HK-2 (cell line): ENCODE measurements around the gene WDR47.

Experiments used
- DNase-seq: peaks from one replicate; pipeline ENCODE4 v3.0.0-alpha.2; 2018; ENCODE audit not compliant: unreplicated experiment

The WDR47 gene

DNA sequence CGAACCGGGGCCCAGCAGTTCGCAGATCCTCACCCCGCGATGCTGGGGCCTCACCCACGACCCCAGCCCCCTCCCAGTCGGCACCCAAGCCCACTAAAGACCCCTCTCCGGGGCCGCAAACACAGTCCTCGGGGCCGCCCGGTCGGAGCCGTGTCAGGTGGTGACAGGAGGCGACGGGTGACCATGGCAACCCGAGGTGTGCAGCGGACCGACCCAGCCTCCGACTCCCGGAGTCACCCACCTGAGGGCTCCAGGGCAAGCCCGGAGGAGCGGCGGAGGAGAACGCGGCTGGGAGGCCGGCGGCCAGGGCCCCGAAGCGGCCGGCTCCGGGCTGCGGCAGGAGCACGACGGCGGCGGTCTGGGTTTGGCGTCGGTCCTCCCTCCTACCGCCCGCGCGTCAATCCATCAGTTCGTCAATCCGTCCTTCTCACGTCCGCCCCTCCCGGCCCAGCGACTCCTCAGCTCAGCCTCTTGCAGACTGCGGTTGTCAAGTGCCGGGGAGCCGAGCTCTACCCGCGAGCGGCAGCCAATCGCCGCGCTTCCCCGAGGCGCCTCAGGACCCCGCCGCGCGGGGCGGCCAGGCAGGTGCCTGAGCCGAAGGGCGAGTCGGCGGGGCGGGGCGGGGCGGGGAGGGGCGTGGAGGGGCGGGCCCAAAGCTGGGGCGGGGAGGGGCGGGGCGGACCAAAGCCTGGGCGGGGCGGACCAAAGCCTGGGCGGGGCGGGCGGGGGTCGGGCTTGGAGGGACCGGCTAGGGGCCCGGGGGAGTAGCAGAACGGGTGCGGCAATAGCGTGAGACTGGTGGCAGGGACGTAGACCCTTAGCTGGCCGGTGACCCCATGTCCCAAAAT is at the start of gene WDR47:
WDR47 (minus strand) TSS at position 482 of the 848 bp plus-strand sequence. CDS start 18,590 bp downstream, outside the sequence.
- peak; percentile 97 for DNase-seq

DNA sequence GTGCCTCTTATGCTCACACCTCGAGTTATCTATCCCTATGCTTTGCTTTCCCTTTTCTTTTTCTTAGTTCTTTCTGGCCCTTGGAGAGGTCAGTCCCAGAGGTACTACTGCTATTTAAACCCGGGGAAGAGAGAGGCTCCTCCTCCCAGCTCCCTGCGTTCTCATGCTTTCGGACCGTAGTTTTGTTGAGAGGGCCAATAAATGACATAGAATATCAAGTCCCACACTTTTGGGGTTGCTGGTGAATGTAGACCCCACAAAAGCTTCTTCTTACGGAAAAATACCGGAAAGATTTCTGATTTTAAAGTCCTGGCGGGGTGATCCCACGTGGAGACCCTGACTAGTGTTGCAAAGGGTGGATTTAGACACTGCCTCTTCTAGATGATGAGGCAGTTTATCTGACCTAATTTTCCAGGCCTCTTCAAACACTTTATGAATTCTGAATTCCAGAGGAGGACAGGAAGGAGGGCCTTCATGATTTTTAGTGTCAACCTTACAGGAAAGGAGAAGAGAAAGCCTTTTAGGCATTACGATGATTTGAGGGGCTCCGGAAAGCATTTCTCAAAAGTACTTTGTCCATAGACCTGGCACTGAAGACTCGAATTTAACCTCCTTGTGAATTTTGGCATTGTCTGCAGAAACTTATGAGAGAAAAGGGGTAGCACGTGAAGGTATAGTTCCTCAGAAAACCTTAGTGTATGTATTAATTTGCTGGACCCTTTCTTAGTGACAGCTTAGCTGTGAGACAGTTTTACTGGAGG is 49.4 kb upstream of the WDR47 start:
- DNase-seq, result no peak

DNA sequence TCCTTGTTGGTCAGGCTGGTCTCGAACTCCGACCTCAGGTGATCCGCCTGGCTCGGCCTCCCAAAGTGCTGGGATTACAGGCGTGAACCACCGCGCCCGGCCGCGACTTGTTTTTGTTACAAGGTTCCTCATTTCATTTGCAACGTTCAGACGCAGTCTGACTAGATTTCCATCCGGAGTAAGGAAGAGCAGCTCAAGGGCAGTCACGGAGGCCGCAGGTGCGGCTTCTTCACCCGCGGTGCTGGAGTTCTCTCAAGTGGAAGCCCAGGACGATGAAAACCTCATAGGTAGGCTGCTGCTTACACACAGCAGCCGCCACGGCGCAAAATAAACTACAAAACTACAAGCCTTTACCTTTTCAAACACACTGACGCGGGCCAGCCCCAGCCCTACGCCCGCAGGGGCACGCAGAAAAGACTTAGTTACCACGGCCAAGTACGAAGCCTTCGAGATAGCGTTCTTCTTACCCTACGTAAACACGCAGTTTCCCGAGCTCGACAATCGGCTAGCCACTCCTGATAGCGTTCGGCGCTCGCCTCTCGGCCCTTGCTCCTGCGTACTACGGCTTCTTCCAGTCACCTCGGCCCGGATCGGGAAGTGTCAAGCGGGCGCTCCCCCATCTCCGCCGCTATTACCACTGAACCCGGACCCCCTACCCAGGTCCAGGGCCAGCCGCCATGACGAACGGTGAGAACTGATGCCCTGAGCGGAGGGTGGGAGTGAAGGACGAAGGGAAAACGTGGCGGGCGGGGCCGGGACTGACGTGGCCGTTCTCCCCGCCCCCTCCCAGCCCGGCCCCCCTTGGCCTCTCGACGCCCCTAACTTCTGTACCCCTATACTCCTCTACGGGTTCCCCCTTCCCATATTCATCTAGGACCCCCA is 48.5 kb upstream of the WDR47 start, which contains the start of gene TMEM167B:
TMEM167B (plus strand) TSS at position 569 of the 882 bp plus-strand sequence; CDS start at position 678, 109 bp downstream.
- peak; percentile 90 for DNase-seq

DNA sequence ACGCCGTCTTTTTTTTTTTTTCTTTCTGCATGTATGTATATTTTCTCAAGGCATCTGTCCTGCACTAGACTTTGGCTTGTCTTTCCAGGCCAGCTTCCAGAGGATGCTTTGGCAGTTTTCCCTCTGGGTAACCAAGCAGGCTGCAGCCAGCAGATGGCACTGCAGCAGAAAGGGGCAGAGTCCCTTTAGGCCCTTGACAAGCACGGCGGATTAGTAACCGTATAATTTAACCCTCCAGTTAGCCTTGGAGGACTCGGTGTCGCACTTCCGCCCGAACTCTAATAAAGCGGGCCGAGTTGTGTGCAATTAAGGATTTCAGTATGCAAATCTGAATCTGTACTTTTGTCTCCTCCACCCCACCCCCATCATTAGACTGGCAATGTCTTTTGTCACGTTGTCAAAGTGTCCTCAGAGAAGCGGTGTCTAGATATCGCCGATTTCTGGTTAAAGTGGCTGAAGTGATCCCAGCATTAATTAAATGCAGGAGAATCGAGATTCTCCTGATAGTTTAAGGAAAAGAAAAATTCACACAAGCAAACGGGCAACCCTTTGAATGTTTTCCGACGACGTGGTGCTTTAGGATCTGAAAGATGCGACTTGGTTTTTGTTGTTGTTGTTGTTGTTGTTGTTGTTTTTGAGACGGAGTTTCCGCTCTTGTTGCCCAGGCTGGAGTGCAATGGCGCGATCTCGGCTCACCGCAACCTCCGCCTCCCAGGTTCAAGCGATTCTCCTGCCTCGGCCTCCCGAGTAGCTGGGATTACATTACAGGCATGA is 47.5 kb upstream of the WDR47 start:
- peak; percentile 67 for DNase-seq

DNA sequence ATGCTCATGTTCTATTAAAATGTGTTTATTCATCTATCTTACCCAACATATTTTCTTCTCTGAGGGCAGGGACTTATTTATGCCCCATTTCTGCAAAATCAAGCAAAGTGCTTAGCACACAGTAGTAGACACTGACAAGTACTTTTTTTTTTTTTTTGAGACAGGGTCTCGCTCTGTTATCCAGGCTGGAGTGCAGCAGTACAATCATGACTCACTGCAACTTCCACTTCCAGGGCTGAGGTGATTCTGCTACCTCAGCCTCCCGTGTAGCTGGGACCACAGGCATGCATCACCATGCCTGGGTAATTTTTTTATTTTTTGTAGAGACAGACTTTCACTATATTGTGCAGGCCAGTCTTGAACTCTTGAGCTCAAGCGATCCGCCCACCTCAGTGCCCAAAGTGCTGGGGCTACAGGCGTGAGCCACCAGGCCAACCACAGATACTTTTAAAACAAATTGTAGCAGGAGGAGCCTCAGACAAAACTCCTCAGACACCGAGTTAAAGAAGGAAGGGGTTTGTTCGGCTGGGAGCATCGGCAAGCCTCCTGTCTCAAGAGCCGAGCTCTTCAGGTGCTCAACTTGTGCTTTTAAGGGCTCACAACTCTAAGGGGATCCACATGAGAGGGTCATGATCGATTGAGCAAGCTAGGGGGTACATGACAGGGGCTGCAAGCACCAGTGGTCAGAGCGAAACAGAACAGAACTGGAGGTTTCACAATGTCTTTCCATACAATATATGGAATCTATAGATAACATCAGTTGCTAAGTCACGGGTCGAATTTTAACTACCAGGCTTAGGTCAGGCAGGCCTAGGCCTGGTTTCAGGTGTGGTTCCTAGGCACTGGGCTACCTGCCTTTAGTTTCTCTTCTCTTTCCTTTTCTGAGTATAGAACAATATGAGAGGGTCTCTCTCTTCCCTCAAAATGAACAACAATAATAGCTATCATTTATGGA is 42.9 kb upstream of the WDR47 start:
- peak; percentile 59 for DNase-seq

DNA sequence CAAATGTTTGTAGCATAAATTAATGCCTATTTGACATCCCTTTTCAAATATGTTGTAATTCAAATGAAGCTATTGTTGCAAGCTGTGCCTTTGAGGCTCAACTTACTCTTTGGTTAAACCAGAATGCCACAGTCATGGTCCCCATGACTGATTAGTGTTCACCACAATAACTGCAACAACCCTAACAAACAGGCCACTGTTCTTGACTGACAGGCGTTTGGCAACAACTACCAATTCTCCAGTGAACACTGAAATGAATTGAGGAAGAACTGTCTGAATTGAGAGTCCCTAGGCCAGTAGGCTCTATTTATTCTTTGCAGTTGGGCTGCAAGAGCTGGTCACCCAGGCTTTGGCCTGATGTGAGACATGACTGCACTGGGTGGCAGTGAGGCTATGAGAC is 42.0 kb upstream of the WDR47 start:
- no peak for DNase-seq

DNA sequence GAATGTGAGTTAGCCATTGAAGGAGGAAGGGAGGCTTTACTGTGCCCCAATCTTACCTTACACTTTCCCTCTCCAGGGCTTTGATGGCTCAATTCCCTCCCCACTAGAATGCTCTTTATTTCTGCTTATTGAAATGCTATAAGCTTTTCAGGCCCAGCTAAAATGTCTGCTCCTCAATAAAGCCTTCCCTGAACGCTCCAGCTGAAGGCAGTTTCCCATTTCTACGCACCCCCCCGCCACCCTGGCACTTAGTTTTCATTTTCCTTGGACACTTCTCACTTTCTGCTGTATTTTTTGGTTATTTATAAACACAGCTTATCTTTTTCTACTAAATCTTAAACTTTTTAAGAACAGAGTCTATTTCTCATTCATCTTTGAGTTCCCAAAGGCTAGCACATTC is 41.6 kb upstream of the WDR47 start:
- no peak for DNase-seq

DNA sequence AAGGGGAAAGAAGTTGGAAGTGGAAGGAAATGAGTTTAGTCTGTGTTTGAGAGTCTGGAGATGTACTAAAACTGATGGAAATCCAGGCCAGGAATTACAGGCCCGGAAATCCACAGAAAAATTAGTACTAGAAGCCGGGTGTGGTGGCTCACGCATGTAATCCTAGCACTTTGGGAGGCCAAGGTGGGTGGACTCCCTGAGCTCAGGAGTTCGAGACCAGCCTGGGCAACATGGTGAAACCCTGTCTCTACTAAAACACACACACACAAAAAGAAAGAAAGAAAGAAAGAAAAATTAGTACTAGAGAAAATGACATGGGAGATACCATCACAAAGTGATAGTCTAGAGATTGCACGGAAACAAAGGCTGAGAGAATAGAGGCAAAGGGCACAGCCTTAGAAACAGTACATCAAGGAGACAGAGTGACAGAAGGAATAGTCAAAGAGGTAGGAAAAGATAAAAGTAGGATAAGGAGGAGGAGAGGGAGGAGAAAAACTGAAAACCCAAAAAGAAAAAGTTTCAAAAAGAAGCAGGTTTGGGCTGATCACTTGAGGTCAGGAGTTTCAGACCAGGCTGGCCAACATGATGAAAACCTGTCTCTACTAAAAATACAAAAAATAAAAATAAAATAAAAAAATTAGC is 38.7 kb upstream of the WDR47 start:
- no peak for DNase-seq

DNA sequence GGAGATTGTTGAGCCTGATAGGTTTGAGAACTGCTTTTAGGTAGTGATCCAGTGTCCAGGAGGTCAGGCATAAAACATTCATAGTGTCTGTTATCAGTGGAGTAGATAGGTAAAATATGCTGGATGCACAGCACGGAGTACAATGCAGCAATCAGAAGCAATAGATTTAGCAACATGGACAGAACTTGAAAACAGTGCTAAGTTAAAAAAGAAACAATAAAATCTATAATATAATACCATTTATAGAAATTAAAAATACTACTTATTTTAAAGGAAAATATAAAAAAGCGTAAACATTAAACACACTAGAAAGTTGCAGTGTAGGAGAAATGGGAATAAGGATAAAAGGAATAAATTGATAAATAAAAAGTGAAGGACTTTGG is 37.3 kb upstream of the WDR47 start:
- DNase-seq, result no peak

DNA sequence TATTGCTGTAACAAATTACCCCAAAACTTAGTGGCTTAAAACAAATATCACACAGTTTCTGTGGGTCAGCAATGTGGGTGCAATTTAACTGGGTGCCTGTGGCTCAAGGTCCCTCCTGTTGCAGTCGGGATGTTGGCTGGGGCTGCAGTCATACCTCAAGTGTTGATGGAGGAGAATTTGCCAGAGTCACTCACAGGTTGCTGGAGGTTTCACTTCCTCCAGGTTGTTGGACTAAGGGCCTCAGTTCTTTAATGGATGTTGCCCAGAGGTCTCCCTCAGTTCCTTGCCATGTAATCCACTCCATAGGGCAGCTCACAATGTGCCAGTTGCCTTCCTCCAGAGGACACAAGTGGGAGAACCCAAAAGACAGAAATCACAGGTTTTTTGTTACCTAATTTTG is 36.4 kb upstream of the WDR47 start:
- no peak for DNase-seq

DNA sequence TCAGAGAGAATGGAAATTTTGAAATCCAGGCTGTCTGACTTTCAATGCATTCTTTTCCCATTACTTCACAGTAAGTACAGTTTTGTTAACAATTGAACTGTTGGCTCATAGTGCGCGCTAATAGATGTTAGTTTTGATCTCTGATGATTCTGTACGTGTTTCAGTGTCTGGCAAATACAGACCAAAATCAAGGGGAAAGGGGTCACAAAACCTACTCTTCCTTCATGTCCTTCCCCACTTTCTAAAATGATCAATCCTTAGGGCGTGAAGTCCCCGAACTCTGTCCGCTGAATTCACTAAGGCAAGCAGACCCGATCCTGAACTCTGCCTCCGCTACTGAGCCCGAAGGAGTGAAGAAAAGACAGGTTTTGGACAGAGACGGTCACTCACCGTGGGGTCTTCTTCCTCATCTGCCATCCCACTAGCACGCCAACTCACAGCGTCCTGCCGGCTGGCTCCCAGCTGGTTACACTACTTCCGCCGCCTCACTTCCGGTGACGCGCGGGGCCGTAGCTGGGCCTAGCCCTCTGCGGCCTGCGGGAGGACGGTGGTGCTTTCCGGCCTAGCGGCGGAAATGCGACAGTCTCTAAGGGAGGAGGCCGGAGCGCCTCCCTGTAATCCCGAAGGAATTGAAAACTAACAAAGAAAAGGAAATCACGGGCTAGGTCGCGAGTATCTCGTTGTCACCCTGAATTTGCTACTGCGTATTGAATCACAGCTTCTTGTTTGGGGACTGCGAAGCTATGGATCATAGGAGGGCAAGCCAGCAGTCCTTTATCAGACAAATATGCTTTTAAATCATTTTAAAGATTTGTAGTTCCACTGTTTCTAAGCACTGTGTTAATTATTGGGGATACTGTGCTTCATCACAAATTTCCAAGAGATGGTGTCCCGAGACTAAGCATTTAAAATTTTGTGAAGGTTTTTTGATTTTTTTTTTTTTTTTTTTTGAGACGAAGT is 33.9 kb upstream of the WDR47 start, which contains the start of gene TAF13:
TAF13 (minus strand) TSS at position 473 of the 960 bp plus-strand sequence; CDS start at position 417, 56 bp downstream.
- peak; percentile 93 for DNase-seq

DNA sequence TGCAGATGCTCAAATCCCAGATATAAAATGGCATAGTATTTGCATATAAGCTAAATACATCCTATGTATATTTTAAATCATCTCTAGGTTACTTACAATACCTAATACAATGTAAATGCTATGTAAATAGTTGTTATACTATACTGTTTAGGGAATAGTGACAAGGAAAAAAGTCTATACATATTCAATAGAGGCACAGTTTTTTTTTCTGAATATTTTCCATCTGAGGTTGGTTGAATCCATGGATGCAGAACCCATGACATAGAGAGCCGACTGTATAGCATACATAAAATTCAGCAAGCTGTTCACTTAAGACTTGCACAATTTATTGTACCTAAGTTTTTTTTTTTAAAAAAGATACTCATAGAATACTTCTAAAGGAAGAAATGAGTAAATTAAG is 27.4 kb upstream of the WDR47 start:
- no peak for DNase-seq

DNA sequence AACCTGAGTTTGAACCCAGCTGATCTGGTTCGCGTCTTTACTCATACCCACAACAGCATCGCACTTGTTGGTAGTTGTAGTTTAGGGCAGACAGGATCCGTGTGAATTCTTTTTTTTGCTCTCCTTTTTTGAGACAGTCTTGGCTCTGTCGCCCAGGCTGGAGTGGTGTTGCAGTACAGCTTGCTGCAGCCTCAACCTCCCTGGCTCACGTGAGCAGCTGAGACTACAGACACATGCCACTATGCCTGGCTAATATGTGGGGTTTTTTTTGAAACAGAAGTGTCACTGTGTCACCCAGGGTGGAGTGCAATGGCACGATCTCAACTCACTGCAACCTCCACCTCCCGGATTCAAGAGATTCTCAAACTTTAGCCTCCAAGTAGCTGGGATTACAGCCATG is 26.0 kb upstream of the WDR47 start:
- no peak for DNase-seq

DNA sequence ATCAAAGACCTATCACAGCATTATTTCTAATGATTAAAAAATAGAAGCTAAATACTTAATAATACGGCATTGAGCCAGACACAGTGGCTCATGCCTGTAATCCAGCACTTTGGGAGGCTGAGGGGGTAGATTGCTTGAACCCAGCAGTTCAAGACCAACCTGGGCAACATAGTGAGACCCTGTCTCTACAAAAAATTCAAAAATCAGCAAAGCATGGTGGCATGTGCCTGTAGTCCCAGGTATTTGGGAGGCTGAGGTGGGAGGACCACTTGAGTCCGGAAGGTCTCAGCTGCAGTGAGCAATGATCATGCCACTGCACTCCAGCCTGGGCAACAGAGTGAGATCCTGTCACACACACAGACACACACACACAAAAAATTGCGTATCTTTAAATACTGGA is 23.2 kb upstream of the WDR47 start:
- DNase-seq, result no peak

DNA sequence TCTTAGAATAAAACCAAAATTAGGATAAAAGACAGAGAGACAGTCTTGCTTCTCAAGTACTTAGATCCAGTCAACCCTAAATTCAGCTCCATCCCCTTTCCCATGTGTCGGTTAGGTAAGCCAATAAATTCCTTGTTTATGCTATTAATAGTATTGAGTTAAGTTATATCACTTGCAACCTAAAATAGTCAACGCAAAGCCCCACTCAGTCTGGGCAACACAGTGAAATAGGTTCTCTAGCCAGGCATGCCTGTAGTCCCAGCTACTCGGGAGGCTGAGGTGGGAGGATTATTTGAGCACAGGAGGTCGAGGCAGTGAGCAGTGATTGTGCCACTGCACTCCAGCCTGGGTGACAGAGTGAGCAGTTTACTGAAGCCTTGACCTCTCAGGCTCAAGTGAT is 19.3 kb upstream of the WDR47 start:
- DNase-seq, result no peak

DNA sequence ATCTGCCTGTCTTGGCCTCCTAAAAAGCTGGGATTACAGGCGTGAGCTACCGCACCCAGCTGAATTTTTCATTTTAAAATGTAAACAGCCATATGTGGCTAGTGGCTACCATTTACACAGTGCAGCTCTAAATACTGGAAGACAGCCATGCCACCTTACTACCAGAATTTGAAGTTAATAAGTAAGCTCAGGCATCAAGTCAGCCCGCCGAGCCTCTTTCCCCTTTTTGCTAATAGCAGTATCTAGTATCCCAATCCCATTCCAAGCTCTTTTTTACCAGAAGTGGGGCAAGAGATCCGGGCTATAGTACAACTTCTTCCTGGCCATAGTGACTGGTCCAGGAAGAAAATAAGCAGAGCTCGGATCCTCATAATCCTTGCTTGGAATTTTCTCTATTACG is 18.8 kb upstream of the WDR47 start:
- DNase-seq, result no peak

DNA sequence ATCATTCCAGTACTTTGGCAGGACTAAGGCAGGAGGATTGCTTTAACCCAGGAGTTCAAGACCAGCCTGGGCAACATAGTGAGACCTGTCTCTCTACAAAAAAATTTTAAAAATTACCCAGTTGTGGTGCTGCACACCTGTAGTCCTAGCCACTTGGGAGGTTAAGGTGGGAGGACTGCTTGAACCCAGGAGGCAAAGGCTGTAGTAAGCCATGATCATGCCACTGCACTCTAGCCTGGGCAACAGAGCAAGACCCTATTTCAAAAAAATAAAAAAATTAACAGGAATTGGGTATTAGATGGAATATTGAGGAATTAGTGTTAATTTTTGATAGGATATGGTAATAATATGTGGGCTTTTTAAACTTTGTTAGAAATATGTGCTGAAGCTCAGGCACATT is 17.1 kb upstream of the WDR47 start:
- no peak for DNase-seq

DNA sequence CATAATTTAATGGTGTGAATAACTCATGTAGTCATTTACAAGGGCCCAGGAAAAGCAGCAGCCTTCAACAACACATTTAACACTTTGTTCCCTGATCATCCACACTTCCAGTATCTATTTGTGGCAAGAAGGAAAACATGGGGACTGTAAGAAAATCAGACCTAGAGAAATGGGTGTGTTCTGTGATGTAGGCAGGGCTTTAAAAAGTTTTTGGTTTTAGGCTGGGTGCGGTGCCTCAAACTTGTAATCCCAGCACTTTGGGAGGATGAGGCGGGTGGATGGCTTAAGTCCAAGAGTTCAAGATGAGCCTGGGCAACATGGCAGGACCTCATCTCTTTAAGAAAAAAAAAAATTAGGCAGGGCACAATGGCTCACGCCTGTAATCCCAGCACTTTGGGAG is 14.2 kb upstream of the WDR47 start:
- no peak for DNase-seq
